Esophagus muscularis mucosa (tissue), 4 donors: ENCODE results near the gene G0S2. TPM values are rescaled to one million over a fixed set of nuclear protein-coding genes. Genes with fewer than 3 reads are reported as not detected.

Source experiments
- DNase-seq: peaks from one replicate; pipeline ENCODE4 v3.0.0-alpha.2; 2017; ENCODE audit errors: extremely low spot score
- H3K27ac ChIP-seq, 4 donors: fragments of 200-600 bp; sonication (generic); replicated peaks in 1 of 4; 1 replicate in 3 of 4; 2 replicates in 1 of 4; pipeline ENCODE4 v1.5.1; 2016 to 2019; ENCODE audit warnings: mild to moderate bottlenecking in 1 of 4
- H3K27me3 ChIP-seq, 4 donors: fragments of 200-600 bp; sonication (generic); one replicate each; pipeline versions ENCODE4 v1.5.1 to v1.6.0; 2016 to 2019
- H3K36me3 ChIP-seq, 4 donors: fragments of 200-600 bp; sonication (generic); one replicate each; pipeline ENCODE4 v1.5.1; 2016 to 2019
- H3K4me1 ChIP-seq, 4 donors: fragments of 200-600 bp; sonication (generic); one replicate each; pipeline ENCODE4 v1.5.1; 2016 to 2019
- H3K4me3 ChIP-seq, 4 donors: fragments of 200-600 bp; sonication (generic); 1 replicate in 2 of 4; 2 replicates in 2 of 4; pipeline ENCODE4 v1.5.1; 2016 to 2019; ENCODE audit warnings: mild to moderate bottlenecking in 4 of 4, moderate library complexity in 1 of 4
- H3K9me3 ChIP-seq, 4 donors: fragments of 200-600 bp; sonication (generic); 1 replicate in 3 of 4; 2 replicates in 1 of 4; pipeline ENCODE4 v1.5.1; 2016 to 2019
- CTCF ChIP-seq, 3 experiments: fragments of 200-600 bp in 2 of 3; fragments of 450-650 bp in 1 of 3; sonication (generic) in 2 of 3; IDR thresholded peaks; one replicate each; pipeline ENCODE4 v1.5.1; 2017 to 2019; ENCODE audit warnings: antibody characterized with exemption in 3 of 3, mild to moderate bottlenecking in 2 of 3, moderate library complexity in 1 of 3
- EP300 ChIP-seq: sonication (generic); formaldehyde crosslinking; IDR thresholded peaks from one replicate; pipeline ENCODE4 v1.6.1; 2017; ENCODE audit warnings: antibody characterized with exemption
- POLR2A ChIP-seq: fragments of 450-650 bp; IDR thresholded peaks from one replicate; pipeline ENCODE4 v1.6.1; 2017; ENCODE audit warnings: antibody characterized with exemption, moderate library complexity, mild to moderate bottlenecking, low read depth
- POLR2AphosphoS5 ChIP-seq, 2 donors: sonication (generic); formaldehyde crosslinking; IDR thresholded peaks; one replicate each; pipeline ENCODE4 v1.6.1; 2017; ENCODE audit warnings: antibody characterized with exemption in 2 of 2
- WGBS: methylation state at CpG from one replicate; pipeline ENCODE4 v1.1.5; 2018; 5-methylcytosine and 5-hydroxymethylcytosine counted together
- intact Hi-C: fragments of 100-400 bp; cut with DNase I; formaldehyde crosslinking; loops from one replicate; pipeline ENCODE4 v1.15.1; 2023
- total RNA-seq, 4 donors: library from RNA; depleted of rRNA; stranded (reverse); fragments of >200 nt; gene quantifications; one replicate each; pipeline versions ENCODE4 v1.1.0 to v1.2.1, GENCODE V29; 2016

G0S2 gene
- total RNA-seq, 4 donors from 2014 or later = 4.9 to 28.5 (median 17.4) TPM

- 13% methylated on average over 2 of the region's 3 CpGs for WGBS
- Histone ChIP-seq H3K27me3 (no peaks in the 10 kb centered on the region), H3K36me3 (no peaks in the 10 kb centered on the region), H3K27ac (peak overlapping the region; percentile 54 to 79 (median 77)), H3K4me3 (no peak overlapping the region), H3K9me3 (no peaks in the 10 kb centered on the region), H3K4me1 (peaks cover 41 to 68% (median 45%) of the 10 kb centered on the region in 4 donors)
- intact Hi-C loops = no loop called here
- TF ChIP-seq EP300 = no peak
- TF ChIP-seq POLR2AphosphoS5 (IDR thresholded peaks at IDR 0.05) = no peak
- TF ChIP-seq POLR2A = no peak
- TF ChIP-seq CTCF (IDR thresholded peaks at IDR 0.05) = no peak
- no peak for DNase-seq
Measured at GRCh38 chr1:209642816-209643215, 32.4 kb upstream of the G0S2 start.

GRCh38 chr1:209643285-209644020 is 31.8 kb upstream of the G0S2 start:
- peaks cover 44 to 75% (median 48%) of the 10 kb centered on the region in 4 donors for H3K4me1 ChIP-seq
- peak overlapping the region; percentile 54 to 79 (median 77) for H3K27ac ChIP-seq
- intact Hi-C loops = no loop called here
- no peak for DNase-seq
- no peaks in the 10 kb centered on the region for H3K36me3 ChIP-seq
- no peak for TF ChIP-seq EP300
- peak in 2 of 3 experiments; percentile 10 to 17 for TF ChIP-seq CTCF (IDR thresholded peaks at IDR 0.05)
- peak in 1 of 2 donors; percentile 60 for TF ChIP-seq POLR2AphosphoS5 (IDR thresholded peaks at IDR 0.05)
- no peaks in the 10 kb centered on the region for H3K9me3 ChIP-seq
- H3K27me3 ChIP-seq = no peaks in the 10 kb centered on the region
- H3K4me3 ChIP-seq = no peak overlapping the region
- WGBS = 10% methylated on average over 2 of the region's 2 CpGs

- Histone ChIP-seq H3K27me3 (no peaks in the 10 kb centered on the region), H3K4me1 (peaks cover 61 to 90% (median 63%) of the 10 kb centered on the region in 4 donors), H3K9me3 (no peaks in the 10 kb centered on the region), H3K27ac (no peak overlapping the region), H3K36me3 (no peaks in the 10 kb centered on the region), H3K4me3 (no peak overlapping the region)
- DNase-seq = no peak
- intact Hi-C loops = no loop called here
- 88% methylated on average over 16 of the region's 16 CpGs for WGBS
- no peak for TF ChIP-seq CTCF (IDR thresholded peaks at IDR 0.05)
- TF ChIP-seq EP300 = no peak
- TF ChIP-seq POLR2AphosphoS5 (IDR thresholded peaks at IDR 0.05) = no peak
- no peak for TF ChIP-seq POLR2A
Measured at GRCh38 chr1:209645574-209646452, 29.4 kb upstream of the G0S2 start.

- Histone ChIP-seq H3K4me3 (no peak overlapping the region), H3K4me1 (peaks cover 56 to 82% (median 63%) of the 10 kb centered on the region in 4 donors), H3K36me3 (no peaks in the 10 kb centered on the region), H3K27ac (no peak overlapping the region), H3K9me3 (no peaks in the 10 kb centered on the region), H3K27me3 (no peaks in the 10 kb centered on the region)
- WGBS = 83% methylated on average over 5 of the region's 5 CpGs
- TF ChIP-seq EP300 = no peak
- TF ChIP-seq CTCF (IDR thresholded peaks at IDR 0.05) = no peak
- TF ChIP-seq POLR2A = no peak
- TF ChIP-seq POLR2AphosphoS5 (IDR thresholded peaks at IDR 0.05) = no peak
- DNase-seq = no peak
- intact Hi-C loops = no loop called here
Measured at GRCh38 chr1:209646558-209646957, 28.7 kb upstream of the G0S2 start.
